GM06990 (cell line): ENCODE measurements around the gene INTS1.

ENCODE experiments used
- DNase-seq: peaks from one replicate; pipeline ENCODE4 v3.0.0-alpha.2; 2011; ENCODE audit not compliant: insufficient read length; ENCODE audit errors: extremely low read depth
- H3K27me3 ChIP-seq: replicated peaks from 2 replicates; pipeline ENCODE4 v1.6.0; 2011; ENCODE audit warnings: low read length; ENCODE audit not compliant: control insufficient read depth, insufficient read depth
- H3K36me3 ChIP-seq: 2 replicates; pipeline ENCODE4 v1.5.1; 2011; ENCODE audit warnings: low read length; ENCODE audit not compliant: control insufficient read depth, insufficient read depth
- H3K4me3 ChIP-seq: replicated peaks from 2 replicates; pipeline ENCODE4 v1.5.1; 2011; ENCODE audit warnings: low read depth, mild to moderate bottlenecking, control low read depth, low read length
- TF ChIP-seq, protein P1 (sequence below): IDR thresholded peaks from 2 replicates; pipeline ENCODE4 v1.5.1; 2011; ENCODE audit warnings: low read length, control low read depth, mild to moderate bottlenecking, inconsistent platforms; ENCODE audit not compliant: insufficient read depth, poor library complexity, severe bottlenecking

The INTS1 gene

DNA sequence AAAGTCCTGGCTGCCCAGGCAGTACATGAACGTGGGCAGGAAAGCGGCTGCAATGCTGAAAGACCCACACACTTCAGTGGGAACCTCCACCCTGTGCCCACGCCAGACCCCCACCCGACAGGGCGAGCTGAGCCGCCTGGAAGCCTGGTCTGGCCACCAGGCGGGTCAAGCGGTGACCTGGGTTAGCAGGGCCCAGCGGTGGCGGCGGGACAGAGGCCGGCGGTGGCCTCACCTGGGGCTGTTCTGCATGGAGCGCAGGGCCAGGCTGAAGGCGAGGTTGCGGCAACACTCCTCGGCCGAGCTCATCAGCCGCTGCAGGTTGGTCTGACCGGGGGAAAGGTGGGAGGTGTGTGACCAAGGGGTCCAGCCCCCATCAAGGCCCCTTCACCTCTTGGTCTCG lies 33.3 kb downstream of the INTS1 start:
- Histone ChIP-seq H3K27me3 (no peaks in the 10 kb centered on the region), H3K4me3 (no peak overlapping the region), H3K36me3 (peaks cover 31% of the 10 kb centered on the region)
- no peak for DNase-seq
- TF ChIP-seq, protein P1, sequence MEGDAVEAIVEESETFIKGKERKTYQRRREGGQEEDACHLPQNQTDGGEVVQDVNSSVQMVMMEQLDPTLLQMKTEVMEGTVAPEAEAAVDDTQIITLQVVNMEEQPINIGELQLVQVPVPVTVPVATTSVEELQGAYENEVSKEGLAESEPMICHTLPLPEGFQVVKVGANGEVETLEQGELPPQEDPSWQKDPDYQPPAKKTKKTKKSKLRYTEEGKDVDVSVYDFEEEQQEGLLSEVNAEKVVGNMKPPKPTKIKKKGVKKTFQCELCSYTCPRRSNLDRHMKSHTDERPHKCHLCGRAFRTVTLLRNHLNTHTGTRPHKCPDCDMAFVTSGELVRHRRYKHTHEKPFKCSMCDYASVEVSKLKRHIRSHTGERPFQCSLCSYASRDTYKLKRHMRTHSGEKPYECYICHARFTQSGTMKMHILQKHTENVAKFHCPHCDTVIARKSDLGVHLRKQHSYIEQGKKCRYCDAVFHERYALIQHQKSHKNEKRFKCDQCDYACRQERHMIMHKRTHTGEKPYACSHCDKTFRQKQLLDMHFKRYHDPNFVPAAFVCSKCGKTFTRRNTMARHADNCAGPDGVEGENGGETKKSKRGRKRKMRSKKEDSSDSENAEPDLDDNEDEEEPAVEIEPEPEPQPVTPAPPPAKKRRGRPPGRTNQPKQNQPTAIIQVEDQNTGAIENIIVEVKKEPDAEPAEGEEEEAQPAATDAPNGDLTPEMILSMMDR: no peak

DNA sequence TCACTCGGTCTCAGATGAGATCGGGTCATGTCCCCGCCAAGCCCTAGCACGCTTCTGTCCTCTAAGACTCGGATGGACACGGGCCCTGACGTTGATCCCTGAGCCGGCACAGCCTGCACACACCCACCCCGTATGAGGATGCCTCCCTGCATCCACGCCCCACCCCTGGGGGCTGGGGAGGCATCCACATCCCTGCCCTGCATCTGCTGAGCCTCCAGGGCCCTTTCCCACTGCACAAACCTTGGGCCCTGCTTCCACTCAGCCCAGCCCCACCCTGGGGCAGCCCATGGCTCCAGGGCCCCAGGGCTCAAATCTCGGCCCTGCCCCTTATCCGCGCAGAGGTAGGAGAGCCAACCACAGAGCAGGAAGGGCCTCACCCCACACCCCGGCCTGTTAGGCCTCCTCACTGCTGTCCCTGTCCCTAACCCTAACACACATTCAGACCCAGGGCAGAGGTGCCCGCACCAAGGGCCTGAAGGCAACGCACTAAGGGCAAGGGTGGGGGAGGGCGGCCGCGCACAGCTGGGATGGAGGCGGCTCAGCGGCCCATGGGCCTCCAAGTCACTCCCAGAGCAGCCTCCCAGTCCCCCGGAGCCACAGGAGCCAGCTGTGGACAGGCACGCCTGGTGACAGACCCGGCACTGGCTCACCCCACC lies 35.4 kb downstream of the INTS1 start:
- TF ChIP-seq, protein P1: no peak
- peaks cover 23% of the 10 kb centered on the region for H3K36me3 ChIP-seq
- no peak overlapping the region for H3K4me3 ChIP-seq
- DNase-seq: no peak
- H3K27me3 ChIP-seq: no peaks in the 10 kb centered on the region

DNA sequence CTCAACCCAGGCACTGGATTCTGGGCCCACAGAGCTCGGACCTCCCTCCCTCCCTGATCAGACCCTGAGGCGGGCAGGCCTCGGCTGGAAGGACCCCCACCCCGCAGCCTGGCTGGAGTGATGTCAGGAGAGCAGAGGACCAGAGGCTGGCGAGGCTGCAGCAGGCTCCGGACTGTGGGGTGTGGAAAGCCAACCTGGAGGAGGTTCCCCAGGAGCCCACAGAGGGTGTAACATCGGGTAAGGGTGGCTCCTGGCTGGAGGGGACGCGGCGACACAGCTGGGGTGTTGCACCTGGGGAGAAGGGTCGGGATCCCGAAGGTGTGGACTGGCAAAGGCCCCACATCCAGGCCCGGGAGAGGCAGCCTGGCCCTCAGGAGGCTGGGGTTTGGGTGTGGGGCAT lies 36.0 kb downstream of the INTS1 start:
- H3K36me3 ChIP-seq: peaks cover 20% of the 10 kb centered on the region
- no peak for DNase-seq
- TF ChIP-seq, protein P1: no peak
- H3K27me3 ChIP-seq: no peaks in the 10 kb centered on the region
- H3K4me3 ChIP-seq: no peak overlapping the region

DNA sequence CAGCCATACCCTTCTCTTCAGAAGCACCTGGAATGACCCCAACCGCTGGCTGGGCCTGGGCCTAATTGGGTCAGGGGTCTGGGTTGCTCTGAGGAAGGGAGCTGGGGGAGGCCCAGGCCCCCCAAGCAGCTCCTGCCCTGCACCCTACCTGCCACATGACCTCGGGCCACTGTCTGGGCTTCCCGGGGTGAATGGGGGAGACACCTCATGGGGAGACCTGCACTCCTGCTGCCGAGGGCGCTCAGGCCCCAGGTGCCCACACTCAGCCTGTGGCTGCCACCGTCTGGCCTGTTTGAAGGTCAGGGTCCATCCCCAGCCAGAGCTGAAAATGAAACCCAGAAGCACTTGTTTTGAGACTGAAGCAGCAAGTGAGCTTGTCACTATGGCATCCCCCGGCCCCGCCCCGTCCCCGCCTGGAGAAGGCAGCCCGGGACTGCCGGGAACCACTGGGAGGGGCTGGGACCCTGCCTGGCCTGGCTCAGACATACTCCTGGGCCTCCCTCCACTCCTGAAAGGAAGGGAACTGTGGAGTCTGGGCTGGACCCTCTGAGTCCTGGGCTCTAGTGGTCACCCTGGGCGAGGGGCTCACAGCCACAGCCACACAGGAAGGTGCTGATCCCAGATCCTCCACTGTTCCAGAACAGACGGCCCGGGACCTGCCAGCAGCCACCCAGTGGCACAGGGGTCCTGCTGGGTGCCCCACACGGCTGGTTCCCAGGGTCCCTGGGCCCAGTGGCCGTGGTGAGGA lies 37.5 kb downstream of the INTS1 start:
- Histone ChIP-seq H3K27me3 (no peaks in the 10 kb centered on the region), H3K36me3 (peaks cover 11% of the 10 kb centered on the region), H3K4me3 (no peak overlapping the region)
- TF ChIP-seq, protein P1: no peak
- DNase-seq: no peak

DNA sequence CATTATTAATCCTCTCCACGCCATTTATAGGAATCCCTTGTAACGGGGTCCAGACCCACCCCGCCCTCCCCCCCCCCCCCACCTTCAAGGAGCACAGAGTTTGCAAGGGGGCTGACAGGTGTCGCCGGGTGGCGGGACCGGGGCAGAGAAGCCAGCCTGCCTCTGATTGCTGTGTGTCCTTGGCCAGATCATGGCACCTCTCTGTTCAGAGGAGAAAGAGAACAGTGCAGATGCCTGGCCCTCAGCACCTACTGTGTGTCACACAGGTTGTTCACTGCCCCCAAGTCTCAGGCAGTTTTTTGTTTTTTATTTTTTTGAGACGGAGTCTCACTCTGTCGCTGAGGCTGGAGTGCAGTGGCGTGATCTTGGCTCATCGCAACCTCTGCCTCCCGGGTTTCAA lies 39.5 kb downstream of the INTS1 start:
- TF ChIP-seq, protein P1: no peak
- no peak for DNase-seq
- Histone ChIP-seq H3K36me3 (no peaks in the 10 kb centered on the region; the same call in 1 of the 2 replicates), H3K4me3 (no peak overlapping the region), H3K27me3 (no peaks in the 10 kb centered on the region)
